ENCODE results near the gene CACNA1G.

The CACNA1G gene

GRCh38 chr17:50534222-50534978 lies 26.1 kb upstream of the CACNA1G start:
- DNase-seq = peak; percentile 21

DNA sequence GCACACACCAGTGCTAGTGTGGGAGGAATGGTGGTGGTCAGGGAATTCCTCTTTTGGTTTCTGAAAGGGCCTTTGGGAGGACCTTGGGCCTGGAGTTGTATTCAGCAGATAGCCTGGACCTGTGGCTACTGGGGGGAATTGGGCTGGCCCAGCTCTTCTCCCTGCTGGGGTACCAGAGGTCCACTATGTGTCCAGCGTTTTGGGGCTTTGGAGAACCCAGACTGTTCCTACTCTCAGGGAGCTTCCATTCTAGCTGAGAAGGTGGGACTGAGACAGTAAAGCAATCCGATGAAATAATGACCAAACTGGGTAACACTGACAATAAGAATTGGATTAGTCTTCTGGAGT lies 25.6 kb upstream of the CACNA1G start:
- DNase-seq = no peak

DNA sequence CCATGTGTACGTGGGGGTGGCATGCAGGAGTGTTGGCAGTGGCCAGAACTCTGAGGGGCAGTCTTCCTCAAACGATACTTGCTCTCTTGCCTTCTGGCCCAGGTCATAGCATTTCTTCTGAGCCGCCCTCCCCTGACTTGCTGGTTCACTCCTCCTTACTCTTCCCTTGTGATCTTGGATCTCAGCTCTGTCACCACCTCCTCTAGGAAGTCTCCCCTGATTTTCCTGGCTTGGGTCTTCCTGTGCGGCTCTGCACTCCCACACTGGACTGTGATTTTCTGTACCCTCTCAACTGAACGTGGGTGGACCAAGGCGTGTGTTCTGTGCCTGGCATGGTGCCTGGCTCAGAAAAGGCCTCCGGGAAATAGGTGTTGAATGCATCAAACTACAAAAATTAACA lies 25.1 kb upstream of the CACNA1G start:
- no peak for DNase-seq

DNA sequence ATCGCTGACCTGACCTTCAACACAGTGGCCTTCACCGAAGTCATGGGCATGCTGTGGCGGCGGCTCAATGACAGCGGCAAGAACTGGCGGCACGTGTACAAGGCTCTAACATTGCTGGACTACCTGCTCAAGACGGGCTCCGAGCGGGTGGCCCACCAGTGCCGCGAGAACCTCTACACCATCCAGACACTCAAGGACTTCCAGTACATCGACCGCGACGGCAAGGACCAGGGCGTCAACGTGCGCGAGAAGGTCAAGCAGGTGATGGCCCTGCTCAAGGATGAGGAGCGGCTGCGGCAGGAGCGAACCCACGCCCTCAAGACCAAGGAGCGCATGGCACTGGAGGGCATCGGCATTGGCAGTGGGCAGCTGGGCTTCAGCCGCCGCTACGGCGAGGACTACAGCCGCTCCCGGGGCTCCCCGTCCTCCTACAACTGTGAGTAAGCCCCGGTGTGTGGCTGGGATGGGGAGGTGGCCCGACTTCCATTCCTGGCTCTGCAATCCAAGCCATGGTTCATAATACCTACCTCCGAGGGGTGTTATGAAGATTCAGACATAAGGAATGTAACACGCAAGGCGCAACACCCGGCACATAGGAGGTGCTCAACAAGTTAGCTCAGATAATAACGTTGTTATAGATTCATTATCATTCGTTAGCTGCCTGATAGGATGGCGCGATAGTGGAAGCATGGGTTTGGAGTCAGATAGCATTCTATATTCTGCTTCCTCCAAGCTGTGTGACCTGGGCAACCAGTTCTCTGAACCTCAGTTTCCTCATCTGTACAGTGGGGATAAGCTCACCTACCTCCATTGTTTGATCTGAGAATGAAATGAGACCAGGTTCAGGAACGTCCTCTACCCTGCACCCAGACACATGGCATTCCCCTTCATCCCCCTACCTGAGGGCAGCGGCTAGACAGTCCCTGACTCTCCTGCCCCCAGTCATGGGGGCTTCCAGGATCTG lies 23.6 kb upstream of the CACNA1G start:
- DNase-seq = no peak

DNA sequence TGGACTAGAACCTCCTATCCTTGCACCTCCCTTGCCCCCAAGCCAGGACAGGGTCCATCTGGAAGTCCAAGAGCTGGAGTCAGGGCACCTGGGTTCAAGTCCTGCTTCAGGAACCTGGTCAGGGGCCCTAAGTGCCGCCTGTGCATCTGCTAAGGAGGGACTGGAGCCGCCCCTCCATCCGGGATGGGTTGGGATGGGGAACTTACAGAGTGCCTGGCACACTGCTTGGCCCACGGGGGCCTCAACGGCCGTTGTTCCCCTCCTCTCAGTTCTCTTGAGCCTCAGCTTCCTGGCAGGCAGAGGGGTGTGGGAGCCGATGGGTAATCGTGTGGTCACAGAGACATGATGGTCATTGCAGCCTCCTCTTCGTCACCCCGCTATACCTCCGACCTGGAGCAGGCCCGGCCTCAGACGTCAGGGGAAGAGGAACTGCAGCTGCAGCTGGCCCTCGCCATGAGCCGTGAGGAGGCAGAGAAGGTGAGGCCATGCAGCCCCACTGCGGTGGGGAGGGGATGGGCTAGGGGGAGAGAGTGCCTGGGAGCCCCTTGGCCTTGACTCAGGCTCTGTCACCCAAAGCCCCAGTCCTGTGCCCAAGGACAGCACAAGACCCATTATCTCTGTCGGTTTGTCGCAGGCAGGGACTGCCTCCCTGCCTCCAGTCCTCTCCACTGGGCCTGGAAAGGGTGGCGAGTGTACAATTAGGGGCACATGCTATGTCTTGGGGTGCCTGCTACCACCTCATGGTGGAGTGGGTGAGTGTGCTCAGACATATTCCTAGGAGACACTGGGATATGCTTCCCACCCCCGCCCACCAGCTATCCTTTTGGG lies 22.6 kb upstream of the CACNA1G start:
- no peak for DNase-seq

GRCh38 chr17:50538549-50539410 lies 21.7 kb upstream of the CACNA1G start:
- no peak for DNase-seq

DNA sequence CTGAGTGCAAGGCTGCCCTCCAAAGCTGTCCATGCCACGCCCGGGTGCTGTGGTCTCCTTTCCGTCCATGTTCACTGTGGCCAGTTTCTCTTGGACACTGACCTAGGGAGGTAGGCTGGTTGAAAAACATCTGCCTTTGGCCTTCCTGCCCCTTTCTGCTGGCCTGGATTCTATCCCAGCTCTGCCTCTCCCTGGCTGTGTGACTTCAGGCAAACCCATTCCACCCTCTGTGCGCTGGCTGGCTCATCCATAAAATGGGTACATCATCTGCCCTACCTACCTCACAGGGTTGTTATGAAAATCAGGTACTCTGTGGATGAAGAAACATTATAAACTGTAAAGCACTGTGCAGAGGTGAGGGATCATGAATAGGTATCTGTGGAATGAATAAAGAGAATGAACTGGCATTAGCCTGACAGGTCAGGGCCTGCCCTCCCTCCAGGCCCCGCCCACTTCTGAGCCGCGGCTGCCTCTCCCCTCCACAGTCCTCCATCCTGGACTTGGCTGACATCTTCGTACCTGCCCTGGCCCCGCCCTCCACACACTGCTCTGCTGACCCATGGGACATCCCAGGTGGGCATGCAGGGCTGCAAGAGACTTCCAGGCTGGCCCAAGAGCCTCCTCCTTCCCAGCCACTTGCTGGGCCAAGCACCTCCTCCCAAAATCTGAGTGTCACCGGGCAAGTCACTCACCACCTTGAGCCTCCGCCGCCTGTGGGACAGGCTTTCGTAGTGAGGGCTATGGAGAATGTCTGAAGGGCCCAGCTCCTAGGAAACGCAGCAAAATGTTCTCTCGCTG lies 20.6 kb upstream of the CACNA1G start:
- no peak for DNase-seq

GRCh38 chr17:50540560-50541401 lies 19.7 kb upstream of the CACNA1G start:
- no peak for DNase-seq

GRCh38 chr17:50541402-50541715 lies 19.2 kb upstream of the CACNA1G start:
- no peak for DNase-seq

GRCh38 chr17:50541716-50542688 lies 18.5 kb upstream of the CACNA1G start:
- DNase-seq = peak; percentile 88

DNA sequence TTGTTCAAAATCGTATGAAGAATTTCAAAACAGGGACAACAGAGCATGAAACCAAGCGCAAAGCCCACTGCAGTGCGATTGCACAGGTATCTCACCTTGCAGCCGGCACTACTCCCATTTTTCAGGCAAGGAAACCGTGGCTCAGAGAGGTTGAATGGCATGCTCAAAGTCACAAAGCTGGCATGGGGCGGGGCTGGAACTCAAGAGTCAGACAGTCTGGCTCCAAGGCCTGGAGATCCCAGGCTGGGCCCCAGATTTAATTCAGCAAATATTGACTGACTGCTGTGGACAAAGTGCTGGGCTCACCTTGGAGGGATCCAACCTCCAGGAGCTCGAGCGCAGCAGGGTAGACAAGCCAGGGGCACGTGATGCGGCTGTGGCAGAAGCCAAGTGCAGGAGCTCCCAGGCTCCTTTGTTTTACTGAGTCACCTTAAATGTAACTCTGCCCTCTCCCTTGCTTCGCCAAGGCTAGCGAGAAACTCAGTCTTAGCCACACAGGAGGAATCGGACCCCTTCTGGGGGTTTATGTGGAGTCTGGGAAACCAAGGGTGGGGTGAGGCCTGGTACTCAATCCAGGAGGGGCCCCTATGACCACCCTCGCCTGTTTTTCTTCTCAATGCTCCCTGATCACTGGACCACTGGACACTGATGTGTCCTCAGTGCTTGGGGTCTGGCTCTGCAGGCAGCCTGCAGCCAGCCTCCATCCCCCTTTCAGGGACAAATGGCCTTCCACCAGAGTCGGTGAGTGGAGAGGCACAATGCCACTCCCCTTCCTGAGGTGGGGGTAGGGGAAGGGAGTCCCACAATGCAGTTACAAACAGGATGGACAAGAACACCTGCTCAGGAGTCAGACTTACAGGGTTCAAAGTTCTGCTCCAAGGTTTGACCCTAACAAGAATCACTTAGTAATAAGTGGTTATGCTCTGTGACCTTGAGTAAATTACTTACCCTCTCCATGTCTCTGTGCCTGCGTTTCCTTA lies 17.4 kb upstream of the CACNA1G start:
- DNase-seq = no peak

DNA sequence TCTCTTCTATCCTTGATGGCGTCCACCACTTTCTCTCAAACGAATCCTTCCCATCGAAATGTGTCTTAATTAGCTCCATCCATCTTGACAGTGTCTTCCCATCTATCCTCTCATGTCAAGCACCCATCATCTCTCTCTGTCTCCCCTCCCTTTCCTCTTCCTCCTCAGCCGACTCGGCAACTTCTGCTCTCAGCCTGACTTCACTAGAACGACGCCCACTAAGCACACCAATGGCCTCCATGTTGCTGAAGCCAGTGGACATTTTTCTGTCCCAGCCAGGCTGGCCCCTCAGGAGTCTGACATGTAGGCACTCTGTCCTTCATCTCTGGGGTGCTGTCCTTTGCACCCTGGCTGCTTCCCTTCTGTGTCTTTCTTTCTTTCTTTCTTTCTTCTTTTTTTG lies 16.0 kb upstream of the CACNA1G start:
- DNase-seq = no peak

DNA sequence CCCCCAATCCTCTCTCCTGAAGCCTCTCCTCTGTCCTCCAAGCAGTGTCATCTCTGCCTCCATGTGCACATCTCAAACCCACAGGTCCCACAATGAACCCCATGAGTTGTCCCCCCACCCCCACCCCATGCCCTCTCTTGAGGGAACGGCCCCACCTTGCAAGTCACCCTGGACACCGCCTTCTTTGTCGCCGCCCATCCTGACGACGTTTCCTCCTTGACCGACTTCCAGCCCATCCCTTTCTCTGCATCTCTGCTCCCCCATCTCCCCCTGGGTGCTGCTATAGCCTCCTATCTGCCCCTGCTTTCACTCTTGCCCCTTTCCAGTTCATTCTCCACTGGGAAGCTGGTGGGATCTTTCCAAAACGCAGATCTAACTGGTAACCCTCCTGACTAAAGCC lies 15.2 kb upstream of the CACNA1G start:
- DNase-seq = no peak

- no peak for DNase-seq
These were observed 13.8 kb upstream of the CACNA1G start for GRCh38 chr17:50546701-50547034.

DNA sequence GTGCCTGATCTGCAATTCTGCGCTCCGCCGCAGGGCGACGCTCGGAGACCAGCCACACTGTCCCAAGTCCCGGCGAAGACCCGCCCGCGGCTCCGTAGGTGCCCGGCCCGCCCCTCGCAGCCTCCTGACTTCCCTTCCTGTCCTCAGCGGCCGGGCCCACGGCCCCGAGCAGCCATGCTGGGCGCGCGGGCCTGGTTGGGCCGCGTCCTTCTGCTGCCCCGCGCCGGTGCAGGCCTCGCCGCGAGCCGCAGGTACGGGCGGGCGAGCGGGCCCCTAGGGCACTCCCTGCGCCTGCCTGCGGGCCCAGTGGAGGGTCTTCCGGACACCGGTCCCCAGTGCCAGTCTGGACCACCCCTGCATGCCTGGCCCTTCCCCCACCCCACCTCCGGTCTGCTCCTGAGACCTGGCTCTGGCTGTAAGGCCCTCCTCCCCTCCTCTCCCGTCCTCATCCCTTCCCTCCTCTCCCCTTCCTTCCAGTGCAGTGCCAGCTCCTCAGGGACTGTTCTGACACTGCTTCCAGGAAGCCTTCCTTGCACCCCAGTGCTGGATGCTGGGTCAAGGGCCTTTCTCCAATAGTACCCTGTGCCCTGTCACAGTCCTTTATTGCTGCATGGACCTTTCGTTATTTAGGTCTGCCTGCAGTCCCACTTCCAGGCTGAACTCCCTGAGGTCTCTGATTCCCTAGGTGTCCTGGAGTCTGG lies 13.3 kb upstream of the CACNA1G start, which contains the start of gene SPATA20:
SPATA20 (plus strand) TSS at position 140 of the 701 bp plus-strand sequence; CDS start at position 175, 35 bp downstream.
- DNase-seq = peak; percentile 93

GRCh38 chr17:50547736-50548083 lies 12.8 kb upstream of the CACNA1G start:
- no peak for DNase-seq

DNA sequence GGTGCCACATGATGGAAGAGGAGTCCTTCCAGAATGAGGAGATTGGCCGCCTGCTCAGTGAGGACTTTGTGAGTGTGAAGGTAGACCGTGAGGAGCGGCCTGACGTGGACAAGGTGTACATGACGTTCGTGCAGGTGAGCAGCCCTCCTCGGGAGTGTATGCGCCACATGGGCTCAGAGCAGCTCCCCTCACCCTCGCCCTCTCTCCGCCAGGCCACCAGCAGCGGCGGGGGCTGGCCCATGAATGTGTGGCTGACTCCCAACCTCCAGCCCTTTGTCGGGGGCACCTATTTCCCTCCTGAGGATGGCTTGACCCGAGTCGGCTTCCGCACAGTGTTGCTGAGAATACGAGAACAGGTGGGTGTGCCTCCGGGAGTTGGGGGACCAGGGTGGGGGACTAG lies 11.7 kb upstream of the CACNA1G start:
- no peak for DNase-seq

All from activated CD4-positive, alpha-beta T cell treated with anti-CD3 and anti-CD28 coated beads, Interleukin-10, Interleukin-2, amounts not matched to agents 100 ng/mL and 50 ng/mL, durations not matched to agents 16 hours and 8 hours (primary cell).